Neuronal stem cell (in vitro differentiated cells): ENCODE measurements around the gene FOXP1.

ENCODE experiments used
- DNase-seq: peaks from one replicate; pipeline ENCODE4 v3.0.0-alpha.2; 2013; ENCODE audit warnings: low spot score
- H2AFZ ChIP-seq: one replicate; pipeline ENCODE4 v1.6.1; 2013; ENCODE audit warnings: mild to moderate bottlenecking, low read length, inconsistent platforms
- H2AK5ac ChIP-seq: 2 replicates; pipeline ENCODE4 v1.6.1; 2013; ENCODE audit warnings: low read depth, mild to moderate bottlenecking, inconsistent platforms, low read length, moderate library complexity, mixed read lengths
- H2BK120ac ChIP-seq: 2 replicates; pipeline ENCODE4 v1.6.1; 2013; ENCODE audit warnings: low read depth, mild to moderate bottlenecking, inconsistent platforms, low read length, moderate library complexity, mixed read lengths
- H2BK12ac ChIP-seq: one replicate; pipeline ENCODE4 v1.6.1; 2013; ENCODE audit warnings: low read length, inconsistent platforms
- H2BK15ac ChIP-seq: 2 replicates; pipeline ENCODE4 v1.6.1; 2013; ENCODE audit warnings: mild to moderate bottlenecking, low read length, inconsistent platforms, mixed read lengths
- H2BK5ac ChIP-seq: one replicate; pipeline ENCODE4 v1.6.1; 2013; ENCODE audit warnings: inconsistent platforms, mild to moderate bottlenecking, low read length, moderate library complexity
- H3K14ac ChIP-seq: one replicate; pipeline ENCODE4 v1.6.1; 2013; ENCODE audit warnings: low read length, inconsistent platforms
- H3K18ac ChIP-seq: 2 replicates; pipeline ENCODE4 v1.6.1; 2013; ENCODE audit warnings: low read length, inconsistent platforms
- H3K23ac ChIP-seq: 2 replicates; pipeline ENCODE4 v1.6.1; 2013; ENCODE audit warnings: low read depth, mild to moderate bottlenecking, mixed read lengths, low read length, inconsistent platforms; ENCODE audit not compliant: poor library complexity
- H3K27ac ChIP-seq: replicated peaks from 3 replicates; pipeline ENCODE4 v1.5.1; 2013; ENCODE audit warnings: low read length, inconsistent platforms
- H3K27me3 ChIP-seq, 3 experiments: 2 replicates each; pipeline ENCODE4 v1.6.1; 2013; ENCODE audit warnings: low read length in 3 of 3, mild to moderate bottlenecking in 2 of 3, inconsistent platforms in 1 of 3, low read depth in 1 of 3, mixed read lengths in 1 of 3, moderate library complexity in 1 of 3; ENCODE audit not compliant: control insufficient read depth in 3 of 3, insufficient read depth in 3 of 3
- H3K36me3 ChIP-seq, 2 donors: replicated peaks in 1 of 2; 2 replicates each; pipeline ENCODE4 v1.6.1; 2013; ENCODE audit warnings: low read length in 2 of 2; ENCODE audit not compliant: control insufficient read depth in 2 of 2, insufficient read depth in 2 of 2
- H3K4ac ChIP-seq: 2 replicates; pipeline ENCODE4 v1.6.1; 2013; ENCODE audit warnings: inconsistent platforms, mild to moderate bottlenecking, low read length, moderate library complexity
- H3K4me1 ChIP-seq, 2 donors: 1 replicate in 1 of 2; 2 replicates in 1 of 2; pipeline ENCODE4 v1.6.1; 2013; ENCODE audit warnings: low read length in 2 of 2, low read depth in 1 of 2; ENCODE audit not compliant: control insufficient read depth in 2 of 2, insufficient read depth in 1 of 2
- H3K4me2 ChIP-seq: one replicate; pipeline ENCODE4 v1.6.1; 2013; ENCODE audit warnings: mild to moderate bottlenecking, low read length, inconsistent platforms; ENCODE audit not compliant: insufficient read depth, poor library complexity, severe bottlenecking
- H3K4me3 ChIP-seq, 2 donors: 2 replicates each; pipeline ENCODE4 v1.5.1; 2013; ENCODE audit warnings: low read length in 2 of 2, mild to moderate bottlenecking in 2 of 2, inconsistent platforms in 1 of 2, moderate library complexity in 1 of 2
- H3K79me1 ChIP-seq: one replicate; pipeline ENCODE4 v1.6.1; 2013; ENCODE audit warnings: low read depth, mild to moderate bottlenecking, inconsistent platforms, low read length, moderate library complexity
- H3K9ac ChIP-seq: one replicate; pipeline ENCODE4 v1.6.1; 2013; ENCODE audit warnings: mild to moderate bottlenecking, low read depth, low read length, inconsistent platforms; ENCODE audit not compliant: poor library complexity
- H3K9me3 ChIP-seq, 2 donors: replicated peaks in 1 of 2; 2 replicates each; pipeline versions ENCODE3 to v1.6.1; 2013; ENCODE audit warnings: low read length in 2 of 2, mild to moderate bottlenecking in 2 of 2, inconsistent platforms in 1 of 2, low read depth in 1 of 2, mixed read lengths in 1 of 2, moderate library complexity in 1 of 2; ENCODE audit not compliant: control insufficient read depth in 2 of 2, insufficient read depth in 1 of 2
- H4K8ac ChIP-seq: one replicate; pipeline ENCODE4 v1.6.1; 2013; ENCODE audit warnings: low read depth, mild to moderate bottlenecking, inconsistent platforms, low read length, moderate library complexity
- H4K91ac ChIP-seq: one replicate; pipeline ENCODE4 v1.6.1; 2013; ENCODE audit warnings: low read length, low read depth, mild to moderate bottlenecking, inconsistent platforms; ENCODE audit not compliant: poor library complexity
- WGBS, 2 donors: extraction: QIAGEN DNeasy Blood & Tissue Kit; methylation state at CpG; one replicate each; pipeline ENCODE4 v1.1.7; 2013; ENCODE audit warnings: missing lambda C conversion rate in 2 of 2, mixed read lengths in 1 of 2; ENCODE audit not compliant: insufficient read length in 2 of 2, insufficient replicate concordance in 1 of 2; ENCODE audit errors: extremely low coverage in 2 of 2; 5-methylcytosine and 5-hydroxymethylcytosine counted together

FOXP1 gene

GRCh38 chr3:71028802-71029201 lies 554.7 kb downstream of the FOXP1 start:
- H3K79me1 ChIP-seq: no peaks in the 10 kb centered on the region
- H2AFZ ChIP-seq: no peak overlapping the region
- H3K27ac ChIP-seq: no peak overlapping the region
- no peak overlapping the region for H3K23ac ChIP-seq
- H3K9ac ChIP-seq: no peak overlapping the region
- no peak overlapping the region for H2BK5ac ChIP-seq
- no peak overlapping the region for H4K91ac ChIP-seq
- no peak overlapping the region for H2BK12ac ChIP-seq
- no peak overlapping the region for H2AK5ac ChIP-seq
- H4K8ac ChIP-seq: no peak overlapping the region
- no peak overlapping the region for H3K4me2 ChIP-seq
- H3K9me3 ChIP-seq: peaks cover 3 to 7% of the 10 kb centered on the region in 2 donors
- no peaks in the 10 kb centered on the region for H3K27me3 ChIP-seq
- H3K14ac ChIP-seq: no peak overlapping the region
- WGBS, 2 donors: no CpG with 5 or more reads among the region's 7 CpGs
- H3K4ac ChIP-seq: no peak overlapping the region
- H3K4me1 ChIP-seq: peaks cover 0 to 3% of the 10 kb centered on the region in 2 donors
- H3K36me3 ChIP-seq: peaks cover 2 to 29% of the 10 kb centered on the region in 2 donors
- no peak overlapping the region for H2BK15ac ChIP-seq
- H3K4me3 ChIP-seq: no peak overlapping the region
- no peak overlapping the region for H3K18ac ChIP-seq
- H2BK120ac ChIP-seq: no peak overlapping the region
- DNase-seq: no peak

- H2AK5ac ChIP-seq: no peak overlapping the region
- H3K9me3 ChIP-seq: peaks cover 3 to 7% of the 10 kb centered on the region in 2 donors
- no peak overlapping the region for H2AFZ ChIP-seq
- H3K27me3 ChIP-seq: no peaks in the 10 kb centered on the region
- whole genome bisulfite sequencing, 2 donors: no CpG with 5 or more reads among the region's 5 CpGs
- no peak overlapping the region for H3K4me2 ChIP-seq
- no peak overlapping the region for H4K91ac ChIP-seq
- H2BK5ac ChIP-seq: no peak overlapping the region
- peaks cover 0 to 3% of the 10 kb centered on the region in 2 donors for H3K4me1 ChIP-seq
- H3K79me1 ChIP-seq: no peaks in the 10 kb centered on the region
- H3K27ac ChIP-seq: no peak overlapping the region
- no peak overlapping the region for H3K18ac ChIP-seq
- no peak overlapping the region for H3K23ac ChIP-seq
- H3K4ac ChIP-seq: no peak overlapping the region
- DNase-seq: no peak
- no peak overlapping the region for H2BK120ac ChIP-seq
- H2BK15ac ChIP-seq: no peak overlapping the region
- no peak overlapping the region for H3K9ac ChIP-seq
- H2BK12ac ChIP-seq: no peak overlapping the region
- H3K36me3 ChIP-seq: peaks cover 2 to 26% of the 10 kb centered on the region in 2 donors
- H3K4me3 ChIP-seq: no peak overlapping the region
- H4K8ac ChIP-seq: no peak overlapping the region
- no peak overlapping the region for H3K14ac ChIP-seq
These were observed 555.3 kb downstream of the FOXP1 start for GRCh38 chr3:71028184-71028583.

- no peak overlapping the region for H3K27ac ChIP-seq
- no peak overlapping the region for H4K8ac ChIP-seq
- WGBS, 2 donors: no CpG with 5 or more reads among the region's 6 CpGs
- H2BK12ac ChIP-seq: no peak overlapping the region
- H3K4me3 ChIP-seq: no peak overlapping the region
- H3K9ac ChIP-seq: no peak overlapping the region
- no peak overlapping the region for H3K23ac ChIP-seq
- H3K14ac ChIP-seq: no peak overlapping the region
- no peak overlapping the region for H3K4me2 ChIP-seq
- H2BK15ac ChIP-seq: no peak overlapping the region
- H3K18ac ChIP-seq: no peak overlapping the region
- no peak overlapping the region for H2AFZ ChIP-seq
- H2BK120ac ChIP-seq: no peak overlapping the region
- no peak overlapping the region for H3K4ac ChIP-seq
- H3K27me3 ChIP-seq: no peaks in the 10 kb centered on the region
- no peak for DNase-seq
- H4K91ac ChIP-seq: no peak overlapping the region
- peaks cover 2 to 17% of the 10 kb centered on the region in 2 donors for H3K36me3 ChIP-seq
- H2AK5ac ChIP-seq: no peak overlapping the region
- H3K9me3 ChIP-seq: peaks cover 3 to 7% of the 10 kb centered on the region in 2 donors
- peaks cover 4 to 7% of the 10 kb centered on the region in 2 donors for H3K4me1 ChIP-seq
- no peak overlapping the region for H2BK5ac ChIP-seq
- no peaks in the 10 kb centered on the region for H3K79me1 ChIP-seq
These were observed 556.6 kb downstream of the FOXP1 start for GRCh38 chr3:71026634-71027578.

GRCh38 chr3:71025516-71025915 lies 558.0 kb downstream of the FOXP1 start:
- peaks cover 4 to 7% of the 10 kb centered on the region in 2 donors for H3K4me1 ChIP-seq
- no peak overlapping the region for H3K14ac ChIP-seq
- H3K4ac ChIP-seq: no peak overlapping the region
- H3K36me3 ChIP-seq: peaks cover 2 to 14% of the 10 kb centered on the region in 2 donors
- H2BK120ac ChIP-seq: no peak overlapping the region
- WGBS, 2 donors: no CpG with 5 or more reads among the region's 1 CpG
- H3K23ac ChIP-seq: no peak overlapping the region
- no peak overlapping the region for H3K4me2 ChIP-seq
- no peak overlapping the region for H3K4me3 ChIP-seq
- H2BK12ac ChIP-seq: no peak overlapping the region
- no peaks in the 10 kb centered on the region for H3K27me3 ChIP-seq
- H3K9ac ChIP-seq: no peak overlapping the region
- H2AK5ac ChIP-seq: no peak overlapping the region
- no peak overlapping the region for H4K91ac ChIP-seq
- peaks cover 3 to 7% of the 10 kb centered on the region in 2 donors for H3K9me3 ChIP-seq
- H2BK5ac ChIP-seq: no peak overlapping the region
- DNase-seq: no peak
- no peaks in the 10 kb centered on the region for H3K79me1 ChIP-seq
- H2BK15ac ChIP-seq: no peak overlapping the region
- H2AFZ ChIP-seq: no peak overlapping the region
- no peak overlapping the region for H3K18ac ChIP-seq
- H3K27ac ChIP-seq: no peak overlapping the region
- no peak overlapping the region for H4K8ac ChIP-seq
